ENCODE results near the gene CPNE4. TPM values are rescaled to one million over a fixed set of nuclear protein-coding genes. Genes with fewer than 3 reads are reported as not detected.

CPNE4 gene
- total RNA-seq, 2 donors from 2014 or later = 1.7 to 2.5 TPM

- no peak for TF ChIP-seq CTCF (conservative IDR thresholded peaks at IDR 0.05)
- WGBS, 2 experiments (ENCODE audit: insufficient coverage in 1 of 2, insufficient read length in 1 of 2) = 90 to 100% methylated on average over 1 to 3 of the region's 3 CpGs
- no peak for DNase-seq
- H3K4me1 Mint-ChIP-seq = no peaks in the 10 kb centered on the region
- H3K4me3 Mint-ChIP-seq = no peak overlapping the region
- H3K27ac Mint-ChIP-seq = no peak overlapping the region
- no peaks in the 10 kb centered on the region for H3K36me3 Mint-ChIP-seq (ENCODE audit: low read depth)
- no peaks in the 10 kb centered on the region for H3K27me3 ChIP-seq (ENCODE audit: control insufficient read depth, insufficient read depth, low read length, poor library complexity, severe bottlenecking)
- H3K9me3 Mint-ChIP-seq = no peaks in the 10 kb centered on the region
- H3K36me3 ChIP-seq (ENCODE audit: control insufficient read depth, insufficient read depth, low read length) = no peaks in the 10 kb centered on the region
- H3K9ac ChIP-seq (ENCODE audit: extremely low read depth, low read length, poor library complexity, severe bottlenecking) = no peak overlapping the region
- H3K27me3 Mint-ChIP-seq (ENCODE audit: insufficient read depth) = no peaks in the 10 kb centered on the region
- H3K4me1 ChIP-seq (ENCODE audit: control insufficient read depth, insufficient read depth, low read length) = no peaks in the 10 kb centered on the region
- H3K4me3 ChIP-seq (ENCODE audit: low read length) = no peak overlapping the region
- H3K27ac ChIP-seq (ENCODE audit: low read depth, low read length) = no peak overlapping the region
- H3K9me3 ChIP-seq (ENCODE audit: control insufficient read depth, low read length) = no peaks in the 10 kb centered on the region
Measured at GRCh38 chr3:131630097-131630496, 404.7 kb downstream of the CPNE4 start.

- H3K4me1 Mint-ChIP-seq = peaks cover 10% of the 10 kb centered on the region
- Histone ChIP-seq H3K27ac (ENCODE audit: low read depth, low read length) (no peak overlapping the region), H3K4me3 (ENCODE audit: low read length) (no peak overlapping the region), H3K9me3 (ENCODE audit: control insufficient read depth, low read length) (no peaks in the 10 kb centered on the region), H3K4me1 (ENCODE audit: control insufficient read depth, insufficient read depth, low read length) (peaks cover 5% of the 10 kb centered on the region), H3K9ac (ENCODE audit: extremely low read depth, low read length, poor library complexity, severe bottlenecking) (no peak overlapping the region), H3K36me3 (ENCODE audit: control insufficient read depth, insufficient read depth, low read length) (no peaks in the 10 kb centered on the region), H3K27me3 (ENCODE audit: control insufficient read depth, insufficient read depth, low read length, poor library complexity, severe bottlenecking) (no peaks in the 10 kb centered on the region)
- no peak for DNase-seq
- WGBS, 2 experiments (ENCODE audit: insufficient coverage in 1 of 2, insufficient read length in 1 of 2) = 77% methylated on average over 1 of the region's 1 CpG; no CpG with 5 or more reads in 1 of the 2 experiments
- no peak overlapping the region for H3K4me3 Mint-ChIP-seq
- no peaks in the 10 kb centered on the region for H3K27me3 Mint-ChIP-seq (ENCODE audit: insufficient read depth)
- no peak for TF ChIP-seq CTCF (conservative IDR thresholded peaks at IDR 0.05)
- no peaks in the 10 kb centered on the region for H3K9me3 Mint-ChIP-seq
- no peaks in the 10 kb centered on the region for H3K36me3 Mint-ChIP-seq (ENCODE audit: low read depth)
- no peak overlapping the region for H3K27ac Mint-ChIP-seq
Measured at GRCh38 chr3:131623431-131623830, 411.4 kb downstream of the CPNE4 start.

GRCh38 chr3:131622726-131623125 lies 412.1 kb downstream of the CPNE4 start:
- Histone ChIP-seq H3K27me3 (ENCODE audit: control insufficient read depth, insufficient read depth, low read length, poor library complexity, severe bottlenecking) (no peaks in the 10 kb centered on the region), H3K4me1 (ENCODE audit: control insufficient read depth, insufficient read depth, low read length) (peaks cover 5% of the 10 kb centered on the region), H3K4me3 (ENCODE audit: low read length) (no peak overlapping the region), H3K9ac (ENCODE audit: extremely low read depth, low read length, poor library complexity, severe bottlenecking) (no peak overlapping the region), H3K27ac (ENCODE audit: low read depth, low read length) (no peak overlapping the region), H3K36me3 (ENCODE audit: control insufficient read depth, insufficient read depth, low read length) (no peaks in the 10 kb centered on the region), H3K9me3 (ENCODE audit: control insufficient read depth, low read length) (no peaks in the 10 kb centered on the region)
- H3K36me3 Mint-ChIP-seq (ENCODE audit: low read depth) = no peaks in the 10 kb centered on the region
- no peak overlapping the region for H3K27ac Mint-ChIP-seq
- H3K27me3 Mint-ChIP-seq (ENCODE audit: insufficient read depth) = no peaks in the 10 kb centered on the region
- peaks cover 10% of the 10 kb centered on the region for H3K4me1 Mint-ChIP-seq
- H3K9me3 Mint-ChIP-seq = no peaks in the 10 kb centered on the region
- no peak for TF ChIP-seq CTCF (conservative IDR thresholded peaks at IDR 0.05)
- H3K4me3 Mint-ChIP-seq = no peak overlapping the region
- 88 to 91% methylated on average over 4 to 5 of the region's 5 CpGs for WGBS, 2 experiments (ENCODE audit: insufficient coverage in 1 of 2, insufficient read length in 1 of 2)
- no peak for DNase-seq

Measured in endodermal cell (in vitro differentiated cells).